Measurements from ENCODE around the gene TMEM61. TPM values are rescaled to one million over a fixed set of nuclear protein-coding genes. Genes with fewer than 3 reads are reported as not detected.
A peak's percentile ranks its signal among the peaks of the same experiment; 100 is the strongest.

TMEM61 gene
- total RNA-seq, 4 donors from 2014 or later: 7.1 to 24.8 (median 8.5) TPM

- in situ Hi-C loops (cut with MboI; ENCODE audit: low pct_ligation_motif_present in 1 of 4, low pct_unique_long_range_greater_than_20kb in 1 of 4, low sequenced_read_pairs in 3 of 4): no loop called here
- intact Hi-C loops (cut with DNase I; ENCODE audit: low total_unique reads): no loop called here
- WGBS, 2 donors (ENCODE audit: low coverage in 1 of 2): 87% methylated on average over 4 of the region's 4 CpGs; no CpG with 5 or more reads in 1 of the 2 donors
Measured at GRCh38 chr1:54972436-54972835, 8.0 kb upstream of the TMEM61 start.

GRCh38 chr1:54973205-54973921, 7.1 kb upstream of the TMEM61 start:
- H3K27me3 ChIP-seq: peaks cover 6% of the 10 kb centered on the region
- intact Hi-C loops (cut with DNase I; ENCODE audit: low total_unique reads) (no loop called here), in situ Hi-C loops (cut with MboI; ENCODE audit: low pct_ligation_motif_present in 1 of 4, low pct_unique_long_range_greater_than_20kb in 1 of 4, low sequenced_read_pairs in 3 of 4) (no loop called here)
- H3K4me1 ChIP-seq: peaks cover 0 to 13% (median 1%) of the 10 kb centered on the region in 4 donors
- peak overlapping the region in 2 of 4 donors; percentile 39 to 57 for H3K27ac ChIP-seq
- TF ChIP-seq CTCF (IDR thresholded peaks at IDR 0.05) (peak in 3 of 5 experiments; percentile 13 to 21 (median 14)), POLR2AphosphoS5 (IDR thresholded peaks at IDR 0.05) (peak in 2 of 3 donors; percentile 24 to 38), EP300 (IDR thresholded peaks at IDR 0.05; ENCODE audit: low read depth) (no peak), POLR2A (IDR thresholded peaks at IDR 0.05) (no peak)
- WGBS, 2 donors (ENCODE audit: low coverage in 1 of 2): 40 to 44% methylated on average over 3 to 5 of the region's 5 CpGs
- H3K4me3 ChIP-seq: no peak overlapping the region
- no peak for DNase-seq
- no peaks in the 10 kb centered on the region for H3K9me3 ChIP-seq
- H3K36me3 ChIP-seq: no peaks in the 10 kb centered on the region

More at GRCh38 chr1:54972436-54972835, 8.0 kb upstream of the TMEM61 start:
- TF ChIP-seq POLR2A (IDR thresholded peaks at IDR 0.05) (no peak), EP300 (IDR thresholded peaks at IDR 0.05; ENCODE audit: low read depth) (no peak), CTCF (IDR thresholded peaks at IDR 0.05) (no peak), POLR2AphosphoS5 (IDR thresholded peaks at IDR 0.05) (no peak)
- Histone ChIP-seq H3K27ac (no peak overlapping the region), H3K4me1 (peaks cover 0 to 10% (median 0%) of the 10 kb centered on the region in 4 donors), H3K4me3 (no peak overlapping the region), H3K36me3 (no peaks in the 10 kb centered on the region), H3K27me3 (peaks cover 6% of the 10 kb centered on the region), H3K9me3 (no peaks in the 10 kb centered on the region)
- no peak for DNase-seq

GRCh38 chr1:54975356-54976108, 4.9 kb upstream of the TMEM61 start:
- Histone ChIP-seq H3K27ac (no peak overlapping the region), H3K4me3 (no peak overlapping the region), H3K4me1 (peaks cover 0 to 21% (median 5%) of the 10 kb centered on the region in 4 donors), H3K9me3 (no peaks in the 10 kb centered on the region), H3K36me3 (no peaks in the 10 kb centered on the region), H3K27me3 (peaks cover 20% of the 10 kb centered on the region)
- 67% methylated on average over 2 to 4 of the region's 4 CpGs for WGBS, 2 donors (ENCODE audit: low coverage in 1 of 2)
- intact Hi-C loops (cut with DNase I; ENCODE audit: low total_unique reads) (no loop called here), in situ Hi-C loops (cut with MboI; ENCODE audit: low pct_ligation_motif_present in 1 of 4, low pct_unique_long_range_greater_than_20kb in 1 of 4, low sequenced_read_pairs in 3 of 4) (no loop called here)
- DNase-seq: no peak
- no peak for TF ChIP-seq EP300 (IDR thresholded peaks at IDR 0.05; ENCODE audit: low read depth)
- TF ChIP-seq CTCF (IDR thresholded peaks at IDR 0.05): no peak
- no peak for TF ChIP-seq POLR2AphosphoS5 (IDR thresholded peaks at IDR 0.05)
- TF ChIP-seq POLR2A (IDR thresholded peaks at IDR 0.05): no peak

GRCh38 chr1:54976747-54977146, 3.7 kb upstream of the TMEM61 start:
- in situ Hi-C loops (cut with MboI; ENCODE audit: low pct_ligation_motif_present in 1 of 4, low pct_unique_long_range_greater_than_20kb in 1 of 4, low sequenced_read_pairs in 3 of 4): no loop called here
- WGBS, 2 donors (ENCODE audit: low coverage in 1 of 2): 71 to 100% methylated on average over 1 to 6 of the region's 6 CpGs
- no peak for DNase-seq
- H3K27ac ChIP-seq: no peak overlapping the region
- H3K4me1 ChIP-seq: peaks cover 0 to 27% (median 7%) of the 10 kb centered on the region in 4 donors
- no peak overlapping the region for H3K4me3 ChIP-seq
- no peak for TF ChIP-seq CTCF (IDR thresholded peaks at IDR 0.05)
- no peak for TF ChIP-seq EP300 (IDR thresholded peaks at IDR 0.05; ENCODE audit: low read depth)
- TF ChIP-seq POLR2AphosphoS5 (IDR thresholded peaks at IDR 0.05): no peak
- TF ChIP-seq POLR2A (IDR thresholded peaks at IDR 0.05): no peak
- no peaks in the 10 kb centered on the region for H3K9me3 ChIP-seq
- H3K36me3 ChIP-seq: no peaks in the 10 kb centered on the region
- H3K27me3 ChIP-seq: peaks cover 32% of the 10 kb centered on the region
- intact Hi-C loops (cut with DNase I; ENCODE audit: low total_unique reads): no loop called here
